Measurements from ENCODE around the gene TTC3.
"Not testable (repeated sequence)": the region's sequence is repeated elsewhere in the genome, so short reads cannot be mapped to it uniquely, and the experiment has no call there.

TTC3 gene

GRCh38 chr21:37220981-37221664 lies 148.1 kb downstream of the TTC3 start:
- TF ChIP-seq CTCF (IDR thresholded peaks at IDR 0.05; ENCODE audit: extremely low read depth, missing control alignments) = peak; percentile 69
- peak; percentile 91 for DNase-seq (ENCODE audit: low spot score)

GRCh38 chr21:37222248-37222647 lies 149.2 kb downstream of the TTC3 start:
- not testable (repeated sequence) for DNase-seq (ENCODE audit: low spot score)

GRCh38 chr21:37223804-37224345 lies 150.8 kb downstream of the TTC3 start:
- no peak for DNase-seq (ENCODE audit: low spot score)
- no peak for TF ChIP-seq CTCF (IDR thresholded peaks at IDR 0.05; ENCODE audit: extremely low read depth, missing control alignments)

- no peak for TF ChIP-seq CTCF (IDR thresholded peaks at IDR 0.05; ENCODE audit: extremely low read depth, missing control alignments)
- peak; percentile 59 for DNase-seq (ENCODE audit: low spot score)
These were observed 152.1 kb downstream of the TTC3 start for GRCh38 chr21:37224861-37225839.

GRCh38 chr21:37226041-37226920 lies 153.2 kb downstream of the TTC3 start:
- DNase-seq (ENCODE audit: low spot score) = no peak
- no peak for TF ChIP-seq CTCF (IDR thresholded peaks at IDR 0.05; ENCODE audit: extremely low read depth, missing control alignments)

- no peak for TF ChIP-seq CTCF (IDR thresholded peaks at IDR 0.05; ENCODE audit: extremely low read depth, missing control alignments)
- DNase-seq (ENCODE audit: low spot score) = no peak
These were observed 154.3 kb downstream of the TTC3 start for GRCh38 chr21:37227071-37228002.

Data from GM20000 (cell line).